GM12878 (cell line): ENCODE measurements around the gene SIRT2. TPM values are rescaled to one million over a fixed set of nuclear protein-coding genes. Genes with fewer than 3 reads are reported as not detected.
A peak's percentile ranks its signal among the peaks of the same experiment; 100 is the strongest.

Experiments used
- ATAC-seq: fragments of 200-7000 bp; cut with Tn5 transposase; 3 replicates; pipeline ENCODE4 v1.9.1; 2020; ENCODE audit warnings: mild to moderate bottlenecking, moderate library complexity
- BruUV-seq: library from RNA; stranded (reverse); fragments of 400-500 nt; replicated peaks from 2 replicates; lab custom pipeline; 2021; lab: Mats Ljungman, UMichigan
- CTCF ChIA-PET: fragments of 300-600 bp; sonication (Branson Sonifier 250); formaldehyde crosslinking; extraction: SDS; loops from one replicate; lab custom pipeline; 2021; ENCODE audit warnings: inconsistent platforms; lab: Yijun Ruan, JAX
- POLR2A ChIA-PET: fragments of 350-600 bp; formaldehyde crosslinking; extraction: SDS; loops from one replicate; lab custom pipeline; 2021; ENCODE audit warnings: inconsistent platforms; lab: Charles Lee
- RAD21 ChIA-PET: fragments of 300-600 bp; sonication (Branson Sonifier 250); formaldehyde crosslinking; loops from one replicate; lab custom pipeline; 2023; ENCODE audit warnings: antibody characterized with exemption; ENCODE audit not compliant: unreplicated experiment; lab: Charles Lee
- SMC1A ChIA-PET: fragments of 300-600 bp; sonication (Branson Sonifier 250); formaldehyde crosslinking; loops from one replicate; lab custom pipeline; 2023; ENCODE audit not compliant: unreplicated experiment, uncharacterized antibody; lab: Charles Lee
- DNase-seq: peaks from one replicate; pipeline ENCODE4 v3.0.0-alpha.2; 2011; ENCODE audit warnings: low read depth, low spot score
- FAIRE-seq: peaks from 3 replicates; lab custom pipeline; 2011; peaks lifted over from hg19 to GRCh38; lab: Jason Lieb, UNC
- H2AFZ ChIP-seq: 2 replicates; pipeline ENCODE4 v1.6.0; 2011; ENCODE audit warnings: low read depth, low read length, control low read depth; ENCODE audit not compliant: control insufficient read depth
- H3K27ac ChIP-seq: 2 replicates; pipeline ENCODE4 v1.5.1; 2011; ENCODE audit warnings: control low read depth; ENCODE audit not compliant: control insufficient read depth, insufficient read depth
- H3K27me3 ChIP-seq, 2 experiments: replicated peaks in 1 of 2; 2 replicates each; pipeline versions ENCODE4 v1.6.0 to v1.6.1; 2011; ENCODE audit warnings: low read length in 1 of 2; ENCODE audit not compliant: control insufficient read depth in 2 of 2, insufficient read depth in 2 of 2
- H3K36me3 ChIP-seq, 2 experiments: 2 replicates each; pipeline ENCODE4 v1.5.1; 2011; ENCODE audit warnings: low read length in 1 of 2; ENCODE audit not compliant: control insufficient read depth in 2 of 2, insufficient read depth in 2 of 2
- H3K4me1 ChIP-seq: 2 replicates; pipeline ENCODE4 v1.6.1; 2011; ENCODE audit warnings: mild to moderate bottlenecking, low read length, moderate library complexity, mixed read lengths; ENCODE audit not compliant: control insufficient read depth, insufficient read depth
- H3K4me2 ChIP-seq: 2 replicates; pipeline ENCODE4 v1.6.0; 2011; ENCODE audit warnings: control low read depth; ENCODE audit not compliant: control insufficient read depth, insufficient read depth
- H3K4me3 ChIP-seq: fragments of 200-600 bp; sonication (generic); 2 replicates; pipeline ENCODE4 v1.5.1; 2016
- H3K79me2 ChIP-seq: 2 replicates; pipeline ENCODE4 v1.6.0; 2011; ENCODE audit warnings: low read length; ENCODE audit not compliant: control insufficient read depth, insufficient read depth
- H3K9ac ChIP-seq: 2 replicates; pipeline ENCODE4 v1.8.0; 2011; ENCODE audit warnings: low read length, control low read depth, mixed read lengths; ENCODE audit not compliant: control insufficient read depth, insufficient read depth
- H3K9me3 ChIP-seq: replicated peaks from 3 replicates; pipeline ENCODE4 v1.5.1; 2011; ENCODE audit warnings: mild to moderate bottlenecking, low read length; ENCODE audit not compliant: control insufficient read depth, insufficient read depth
- H4K20me1 ChIP-seq: 2 replicates; pipeline ENCODE4 v1.6.0; 2011; ENCODE audit not compliant: control insufficient read depth, insufficient read depth
- PML ChIP-seq: IDR thresholded peaks from 2 replicates; pipeline ENCODE4 v1.6.1; 2012; ENCODE audit warnings: low read length, inconsistent platforms
- RFX5 ChIP-seq: IDR thresholded peaks from 2 replicates; pipeline ENCODE4 v1.6.1; 2011; ENCODE audit warnings: low read depth, low read length, improper control_type of control experiment
- RUNX3 ChIP-seq: IDR thresholded peaks from 2 replicates; pipeline ENCODE4 v1.6.1; 2012; ENCODE audit warnings: low read length, inconsistent platforms
- TCF12 ChIP-seq: IDR thresholded peaks from 2 replicates; pipeline ENCODE4 v1.6.1; 2011; ENCODE audit warnings: low read depth, mild to moderate bottlenecking, low read length
- WGBS: methylation state at CpG from one replicate; pipeline ENCODE4 v1.1.6; 2016; ENCODE audit warnings: low lambda C conversion rate; ENCODE audit not compliant: insufficient replicate concordance, insufficient coverage; ENCODE audit errors: missing lambda C conversion rate; 5-methylcytosine and 5-hydroxymethylcytosine counted together
- in situ Hi-C: fragments of 300-500 bp; cut with MboI; formaldehyde crosslinking; loops from 9 replicates; pipeline ENCODE4 v1.14.3; 2018; ENCODE audit warnings: mixed read lengths
- intact Hi-C: fragments of 100-400 bp; cut with micrococcal nuclease; formaldehyde crosslinking; loops from one replicate; pipeline ENCODE4 v1.14.2; 2022; ENCODE audit not compliant: unreplicated experiment
- polyA plus RNA-seq, 11 experiments: library from polyadenylated mRNA; depleted of rRNA in 4 of 11; unstranded in 6 of 11; stranded (reverse) in 5 of 11; fragments of >200 nt; fragmentation: Nextera tagmentation in 4 of 11; fragmentation: Illumina TruSeq in 1 of 11; extraction: Ambion mirVana in 4 of 11; extraction: Trizol in 1 of 11; gene quantifications; 1 replicate in 1 of 11; 2 replicates in 10 of 11; pipeline versions ENCODE4 v1.2.1 to v1.2.3, GENCODE V29; 2011 to 2016; ENCODE audit warnings: inconsistent platforms in 2 of 11, missing spikeins in 2 of 11, low read depth in 1 of 11
- total RNA-seq, 4 experiments: library from RNA; depleted of rRNA in 3 of 4; stranded (reverse); fragments of >200 nt in 3 of 4; fragmentation: Illumina TruSeq in 1 of 4; extraction: Trizol in 1 of 4; gene quantifications; 2 replicates each; pipeline versions ENCODE4 v1.2.1 to v1.2.3, GENCODE V29; 2013 to 2021
- TF ChIP-seq, protein P1 (sequence below): fragments of 150-350 bp; IDR thresholded peaks from 2 replicates; pipeline ENCODE4 v1.6.1; 2016; ENCODE audit warnings: low read depth, low read length
- TF ChIP-seq, protein P2 (sequence below): fragments of 450-650 bp; IDR thresholded peaks from 2 replicates; pipeline ENCODE4 v1.6.1; 2016; ENCODE audit warnings: mild to moderate bottlenecking
- TF ChIP-seq, protein P3 (sequence below): IDR thresholded peaks from 2 replicates; pipeline ENCODE4 v1.6.1; 2011; ENCODE audit warnings: borderline replicate concordance, low read depth, mild to moderate bottlenecking, moderate library complexity, low read length; ENCODE audit not compliant: insufficient read depth, poor library complexity, severe bottlenecking
- TF ChIP-seq, protein P4 (sequence below): IDR thresholded peaks from 2 replicates; pipeline ENCODE4 v1.6.1; 2012; ENCODE audit warnings: low read depth, low read length, improper control_type of control experiment

SIRT2 gene
- total and polyA plus RNA-seq, 10 of the 15 experiments (the other 5 are each of a cell fraction or from before 2014, with no cell fraction given), result 1.4 to 38.7 (median 24.1) TPM

DNA sequence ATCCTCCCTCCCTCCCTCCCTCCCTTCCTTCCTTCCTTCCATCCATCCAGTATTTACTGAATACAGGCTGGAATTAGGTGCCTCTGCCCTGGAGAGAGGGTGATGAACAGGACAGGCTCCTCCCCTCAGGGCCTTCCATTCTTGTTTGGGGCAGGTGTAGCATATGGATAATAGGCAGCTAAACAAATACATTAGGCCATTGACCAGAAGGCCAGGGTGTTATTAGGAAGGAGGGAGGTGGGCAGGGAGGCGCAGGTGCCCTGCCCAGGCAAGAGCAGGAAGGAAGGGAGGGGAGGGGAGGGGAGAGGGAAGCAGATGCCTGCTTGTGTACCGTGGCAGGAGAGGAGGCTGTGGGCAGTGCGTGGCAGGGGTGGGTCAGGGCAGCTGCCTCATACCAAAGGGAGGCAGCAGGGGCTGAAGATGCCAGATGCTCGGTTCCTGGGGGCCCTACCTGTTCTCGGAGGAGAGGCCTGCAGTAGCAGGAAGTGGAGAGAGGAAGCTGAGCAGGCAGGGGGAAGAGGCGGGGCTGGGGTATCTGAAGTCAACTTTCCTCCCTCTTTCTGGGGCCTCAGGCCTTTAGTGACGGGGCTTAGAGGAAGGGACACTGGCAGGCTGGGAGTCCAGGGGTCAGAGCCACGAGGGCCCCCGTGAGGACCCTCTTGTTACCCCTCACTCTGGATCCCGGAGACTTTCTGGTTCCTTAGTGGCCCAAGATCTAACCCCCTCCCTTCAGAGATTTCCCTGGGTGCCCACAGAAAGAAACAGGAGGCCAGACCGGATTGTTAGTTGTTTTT lies 21.4 kb downstream of the SIRT2 start, which contains the start of gene RINL (continued):
- no peak for TF ChIP-seq RUNX3
- TF ChIP-seq, protein P1, sequence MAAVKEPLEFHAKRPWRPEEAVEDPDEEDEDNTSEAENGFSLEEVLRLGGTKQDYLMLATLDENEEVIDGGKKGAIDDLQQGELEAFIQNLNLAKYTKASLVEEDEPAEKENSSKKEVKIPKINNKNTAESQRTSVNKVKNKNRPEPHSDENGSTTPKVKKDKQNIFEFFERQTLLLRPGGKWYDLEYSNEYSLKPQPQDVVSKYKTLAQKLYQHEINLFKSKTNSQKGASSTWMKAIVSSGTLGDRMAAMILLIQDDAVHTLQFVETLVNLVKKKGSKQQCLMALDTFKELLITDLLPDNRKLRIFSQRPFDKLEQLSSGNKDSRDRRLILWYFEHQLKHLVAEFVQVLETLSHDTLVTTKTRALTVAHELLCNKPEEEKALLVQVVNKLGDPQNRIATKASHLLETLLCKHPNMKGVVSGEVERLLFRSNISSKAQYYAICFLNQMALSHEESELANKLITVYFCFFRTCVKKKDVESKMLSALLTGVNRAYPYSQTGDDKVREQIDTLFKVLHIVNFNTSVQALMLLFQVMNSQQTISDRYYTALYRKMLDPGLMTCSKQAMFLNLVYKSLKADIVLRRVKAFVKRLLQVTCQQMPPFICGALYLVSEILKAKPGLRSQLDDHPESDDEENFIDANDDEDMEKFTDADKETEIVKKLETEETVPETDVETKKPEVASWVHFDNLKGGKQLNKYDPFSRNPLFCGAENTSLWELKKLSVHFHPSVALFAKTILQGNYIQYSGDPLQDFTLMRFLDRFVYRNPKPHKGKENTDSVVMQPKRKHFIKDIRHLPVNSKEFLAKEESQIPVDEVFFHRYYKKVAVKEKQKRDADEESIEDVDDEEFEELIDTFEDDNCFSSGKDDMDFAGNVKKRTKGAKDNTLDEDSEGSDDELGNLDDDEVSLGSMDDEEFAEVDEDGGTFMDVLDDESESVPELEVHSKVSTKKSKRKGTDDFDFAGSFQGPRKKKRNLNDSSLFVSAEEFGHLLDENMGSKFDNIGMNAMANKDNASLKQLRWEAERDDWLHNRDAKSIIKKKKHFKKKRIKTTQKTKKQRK, result no peak

DNA sequence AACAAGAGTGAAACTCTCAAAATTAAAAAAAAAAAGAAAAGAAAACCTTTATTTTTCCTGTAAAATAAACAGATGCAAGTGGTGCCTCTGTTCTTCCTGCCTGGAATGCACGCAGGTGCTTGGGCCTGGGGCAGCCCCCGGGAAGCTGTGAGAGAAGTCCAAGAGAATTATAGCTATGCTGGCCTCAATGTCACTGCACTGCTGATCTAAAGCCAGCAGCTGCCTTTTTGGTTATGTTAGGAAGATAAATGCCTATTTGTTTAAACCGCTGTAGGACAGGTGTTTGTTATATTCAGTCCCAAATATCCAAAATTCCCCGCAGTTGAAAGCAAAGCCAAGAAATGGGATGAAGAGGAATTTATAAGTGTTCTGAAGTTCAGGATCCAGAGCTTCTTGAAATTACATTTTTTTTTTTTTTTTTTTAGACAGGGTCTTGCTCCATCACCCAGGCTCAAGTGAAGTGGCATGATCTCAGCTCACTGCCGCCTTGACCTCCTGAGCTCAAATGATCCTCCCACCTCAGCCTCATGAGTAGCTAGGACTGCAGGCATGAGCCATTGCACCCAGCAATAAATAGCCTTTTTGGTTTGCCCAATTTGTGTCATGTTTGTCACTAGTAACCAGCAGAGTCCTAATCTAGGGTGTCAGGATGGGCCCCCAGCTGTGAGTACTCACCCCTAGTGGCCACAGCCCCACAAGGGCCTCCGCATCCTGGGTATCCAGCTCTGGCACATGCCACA lies 23.6 kb downstream of the SIRT2 start:
- H3K27me3 ChIP-seq, result no peaks in the 10 kb centered on the region
- SMC1A ChIA-PET, result interaction anchor here (0.6 to 1.2 kb wide), 4 partner anchors 12 to 914 kb away, joined by 3 to 4 read pairs (median 3); no protein-coding TSS in a partner anchor
- intact Hi-C loops (no loop called here), in situ Hi-C loops (no loop called here)
- no peak for TF ChIP-seq PML
- TF ChIP-seq TCF12, result no peak
- no peak for TF ChIP-seq RFX5
- TF ChIP-seq, protein P2, sequence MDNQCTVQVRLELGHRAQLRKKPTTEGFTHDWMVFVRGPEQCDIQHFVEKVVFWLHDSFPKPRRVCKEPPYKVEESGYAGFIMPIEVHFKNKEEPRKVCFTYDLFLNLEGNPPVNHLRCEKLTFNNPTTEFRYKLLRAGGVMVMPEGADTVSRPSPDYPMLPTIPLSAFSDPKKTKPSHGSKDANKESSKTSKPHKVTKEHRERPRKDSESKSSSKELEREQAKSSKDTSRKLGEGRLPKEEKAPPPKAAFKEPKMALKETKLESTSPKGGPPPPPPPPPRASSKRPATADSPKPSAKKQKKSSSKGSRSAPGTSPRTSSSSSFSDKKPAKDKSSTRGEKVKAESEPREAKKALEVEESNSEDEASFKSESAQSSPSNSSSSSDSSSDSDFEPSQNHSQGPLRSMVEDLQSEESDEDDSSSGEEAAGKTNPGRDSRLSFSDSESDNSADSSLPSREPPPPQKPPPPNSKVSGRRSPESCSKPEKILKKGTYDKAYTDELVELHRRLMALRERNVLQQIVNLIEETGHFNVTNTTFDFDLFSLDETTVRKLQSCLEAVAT, result no peak
- TF ChIP-seq, protein P3, sequence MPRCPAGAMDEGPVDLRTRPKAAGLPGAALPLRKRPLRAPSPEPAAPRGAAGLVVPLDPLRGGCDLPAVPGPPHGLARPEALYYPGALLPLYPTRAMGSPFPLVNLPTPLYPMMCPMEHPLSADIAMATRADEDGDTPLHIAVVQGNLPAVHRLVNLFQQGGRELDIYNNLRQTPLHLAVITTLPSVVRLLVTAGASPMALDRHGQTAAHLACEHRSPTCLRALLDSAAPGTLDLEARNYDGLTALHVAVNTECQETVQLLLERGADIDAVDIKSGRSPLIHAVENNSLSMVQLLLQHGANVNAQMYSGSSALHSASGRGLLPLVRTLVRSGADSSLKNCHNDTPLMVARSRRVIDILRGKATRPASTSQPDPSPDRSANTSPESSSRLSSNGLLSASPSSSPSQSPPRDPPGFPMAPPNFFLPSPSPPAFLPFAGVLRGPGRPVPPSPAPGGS, result no peak
- TF ChIP-seq, protein P4, sequence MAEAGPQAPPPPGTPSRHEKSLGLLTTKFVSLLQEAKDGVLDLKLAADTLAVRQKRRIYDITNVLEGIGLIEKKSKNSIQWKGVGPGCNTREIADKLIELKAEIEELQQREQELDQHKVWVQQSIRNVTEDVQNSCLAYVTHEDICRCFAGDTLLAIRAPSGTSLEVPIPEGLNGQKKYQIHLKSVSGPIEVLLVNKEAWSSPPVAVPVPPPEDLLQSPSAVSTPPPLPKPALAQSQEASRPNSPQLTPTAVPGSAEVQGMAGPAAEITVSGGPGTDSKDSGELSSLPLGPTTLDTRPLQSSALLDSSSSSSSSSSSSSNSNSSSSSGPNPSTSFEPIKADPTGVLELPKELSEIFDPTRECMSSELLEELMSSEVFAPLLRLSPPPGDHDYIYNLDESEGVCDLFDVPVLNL, result no peak
- FAIRE-seq, result no peak
- H3K79me2 ChIP-seq, result no peaks in the 10 kb centered on the region; the same call in none of the 2 replicates
- H3K36me3 ChIP-seq, result peaks cover 0 to 4% of the 10 kb centered on the region in 2 experiments; a peak in 1 of 4 replicates
- H4K20me1 ChIP-seq, result no peaks in the 10 kb centered on the region
- no peak overlapping the region for H3K4me2 ChIP-seq
- RAD21 ChIA-PET, result interaction anchor here (0.7 kb wide), 1 partner anchor 54 kb away, joined by 3 read pairs; the partner anchor contains the start of genes MRPS12 and SARS2
- ATAC-seq, result 0 out of 3 replicates have a peak, but pooled peaks have one; percentile 7
- H3K27ac ChIP-seq, result no peak overlapping the region
- no TSS peak for BruUV-seq
- H3K9me3 ChIP-seq, result no peaks in the 10 kb centered on the region
- H2AFZ ChIP-seq, result no peak overlapping the region
- CTCF ChIA-PET, result interaction anchor here (1.2 to 4.8 kb wide), 2 partner anchors 12 to 360 kb away, joined by 3 to 62 read pairs; no protein-coding TSS in a partner anchor
- no peak overlapping the region for H3K4me3 ChIP-seq
- 92% methylated on average over 6 of the region's 6 CpGs for WGBS
- no peak overlapping the region for H3K9ac ChIP-seq
- peaks cover 7% of the 10 kb centered on the region for H3K4me1 ChIP-seq
- no peak for DNase-seq
- POLR2A ChIA-PET, result interaction anchor here (1.0 to 3.0 kb wide), 4 partner anchors 11 to 27 kb away, joined by 3 to 12 read pairs (median 7); partner anchors contain the start of gene HNRNPL
